Lower lobe of right lung (tissue), 2 donors: ENCODE results near the gene GLIS1. TPM values are rescaled to one million over a fixed set of nuclear protein-coding genes. Genes with fewer than 3 reads are reported as not detected.

ENCODE experiments used
- ATAC-seq, 2 donors: fragments of 200-7000 bp; cut with Tn5 transposase; one replicate each; pipeline ENCODE4 v1.9.1; 2020 to 2022; ENCODE audit warnings: mild to moderate bottlenecking in 2 of 2, moderate library complexity in 2 of 2
- DNase-seq: peaks from one replicate; pipeline ENCODE4 v3.0.0-alpha.2; 2020
- H3K27ac ChIP-seq: fragments of 200-600 bp; one replicate; pipeline ENCODE4 v1.8.0; 2022
- H3K27me3 ChIP-seq: fragments of 200-600 bp; one replicate; pipeline ENCODE4 v1.8.0; 2022; ENCODE audit warnings: low read depth
- H3K36me3 ChIP-seq: fragments of 200-600 bp; one replicate; pipeline ENCODE4 v1.8.0; 2022; ENCODE audit warnings: mild to moderate bottlenecking
- H3K4me1 ChIP-seq: fragments of 200-600 bp; one replicate; pipeline ENCODE4 v1.8.0; 2022
- H3K4me3 ChIP-seq: fragments of 200-600 bp; one replicate; pipeline ENCODE4 v1.8.0; 2022; ENCODE audit warnings: mild to moderate bottlenecking
- H3K9me3 ChIP-seq: fragments of 200-600 bp; one replicate; pipeline ENCODE4 v1.8.0; 2022
- intact Hi-C: fragments of 100-400 bp; cut with DNase I; formaldehyde crosslinking; loops from one replicate; pipeline ENCODE4 v1.11.0; 2022
- total RNA-seq: library from RNA; stranded (reverse); fragmentation: NEBNext Ultra II Directional; extraction: Animal tissue kit (Norgen Biotek cat#: 25700); gene quantifications from one replicate; pipeline ENCODE4 v1.2.1, GENCODE V29; 2021
- TF ChIP-seq, protein P1 (sequence below): fragments of 200-600 bp; IDR thresholded peaks from one replicate; pipeline ENCODE4 v1.8.0; 2022; ENCODE audit warnings: antibody characterized with exemption, mild to moderate bottlenecking
- donor health status: DM: no; HTN: yes; CAD: no; lungs with severe emphysema.

The GLIS1 gene
- total RNA-seq, 1 donor from 2014 or later = not detected

DNA sequence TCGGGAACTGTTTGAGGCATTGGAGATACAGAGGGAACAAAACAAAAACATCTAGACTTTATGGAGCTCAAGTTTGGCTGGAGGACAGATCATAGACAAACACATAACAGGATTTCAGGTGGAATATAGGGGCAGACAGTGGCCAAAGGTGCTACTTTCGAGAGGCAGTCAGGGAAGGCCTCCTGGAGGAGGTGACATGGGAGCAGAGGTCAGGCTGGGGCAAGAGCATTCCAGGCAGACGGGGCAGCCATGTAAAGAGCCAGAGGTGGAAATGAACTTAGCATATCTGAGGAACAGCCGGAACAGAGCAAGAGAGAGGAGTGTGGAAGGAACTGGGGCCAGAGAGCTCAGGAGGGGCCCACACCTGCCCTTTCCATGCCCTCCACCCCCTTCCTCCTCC, 157.5 kb downstream of the GLIS1 start:
- no peaks in the 10 kb centered on the region for H3K27me3 ChIP-seq
- TF ChIP-seq, protein P1, sequence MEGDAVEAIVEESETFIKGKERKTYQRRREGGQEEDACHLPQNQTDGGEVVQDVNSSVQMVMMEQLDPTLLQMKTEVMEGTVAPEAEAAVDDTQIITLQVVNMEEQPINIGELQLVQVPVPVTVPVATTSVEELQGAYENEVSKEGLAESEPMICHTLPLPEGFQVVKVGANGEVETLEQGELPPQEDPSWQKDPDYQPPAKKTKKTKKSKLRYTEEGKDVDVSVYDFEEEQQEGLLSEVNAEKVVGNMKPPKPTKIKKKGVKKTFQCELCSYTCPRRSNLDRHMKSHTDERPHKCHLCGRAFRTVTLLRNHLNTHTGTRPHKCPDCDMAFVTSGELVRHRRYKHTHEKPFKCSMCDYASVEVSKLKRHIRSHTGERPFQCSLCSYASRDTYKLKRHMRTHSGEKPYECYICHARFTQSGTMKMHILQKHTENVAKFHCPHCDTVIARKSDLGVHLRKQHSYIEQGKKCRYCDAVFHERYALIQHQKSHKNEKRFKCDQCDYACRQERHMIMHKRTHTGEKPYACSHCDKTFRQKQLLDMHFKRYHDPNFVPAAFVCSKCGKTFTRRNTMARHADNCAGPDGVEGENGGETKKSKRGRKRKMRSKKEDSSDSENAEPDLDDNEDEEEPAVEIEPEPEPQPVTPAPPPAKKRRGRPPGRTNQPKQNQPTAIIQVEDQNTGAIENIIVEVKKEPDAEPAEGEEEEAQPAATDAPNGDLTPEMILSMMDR = no peak
- no peaks in the 10 kb centered on the region for H3K9me3 ChIP-seq
- no peak overlapping the region for H3K27ac ChIP-seq
- DNase-seq (no peak), ATAC-seq (no peak)
- intact Hi-C loops = no loop called here
- no peak overlapping the region for H3K4me3 ChIP-seq
- no peaks in the 10 kb centered on the region for H3K4me1 ChIP-seq
- no peaks in the 10 kb centered on the region for H3K36me3 ChIP-seq

GRCh38 chr1:53580739-53581475, 158.1 kb downstream of the GLIS1 start:
- TF ChIP-seq, protein P1 = no peak
- DNase-seq (no peak), ATAC-seq (no peak)
- Histone ChIP-seq H3K4me3 (no peak overlapping the region), H3K9me3 (no peaks in the 10 kb centered on the region), H3K4me1 (no peaks in the 10 kb centered on the region), H3K36me3 (no peaks in the 10 kb centered on the region), H3K27me3 (no peaks in the 10 kb centered on the region), H3K27ac (no peak overlapping the region)
- intact Hi-C loops = no loop called here

DNA sequence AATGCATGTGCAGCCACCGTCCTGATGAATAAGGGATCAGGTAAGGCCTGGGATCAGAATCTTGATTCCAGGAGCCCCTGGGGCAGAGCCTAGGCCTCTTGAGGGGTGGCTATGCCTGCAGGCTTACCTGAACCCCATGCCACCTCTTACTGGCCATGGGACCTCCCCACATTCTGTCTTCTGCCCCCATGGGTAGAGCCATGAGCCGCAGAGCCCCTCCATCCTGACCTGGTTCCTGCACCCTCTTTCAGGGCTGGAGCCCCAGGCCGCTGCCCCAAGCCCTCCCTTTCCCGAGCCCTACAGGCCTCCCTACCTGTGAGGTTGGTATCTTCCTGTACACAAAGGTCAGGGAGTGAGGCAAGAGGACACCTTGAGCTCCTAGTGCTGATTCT, 159.0 kb downstream of the GLIS1 start:
- Histone ChIP-seq H3K4me1 (no peaks in the 10 kb centered on the region), H3K27me3 (no peaks in the 10 kb centered on the region), H3K36me3 (no peaks in the 10 kb centered on the region), H3K27ac (no peak overlapping the region), H3K9me3 (no peaks in the 10 kb centered on the region), H3K4me3 (no peak overlapping the region)
- no peak for DNase-seq
- ATAC-seq = no peak
- TF ChIP-seq, protein P1 = no peak
- intact Hi-C loops = no loop called here

DNA sequence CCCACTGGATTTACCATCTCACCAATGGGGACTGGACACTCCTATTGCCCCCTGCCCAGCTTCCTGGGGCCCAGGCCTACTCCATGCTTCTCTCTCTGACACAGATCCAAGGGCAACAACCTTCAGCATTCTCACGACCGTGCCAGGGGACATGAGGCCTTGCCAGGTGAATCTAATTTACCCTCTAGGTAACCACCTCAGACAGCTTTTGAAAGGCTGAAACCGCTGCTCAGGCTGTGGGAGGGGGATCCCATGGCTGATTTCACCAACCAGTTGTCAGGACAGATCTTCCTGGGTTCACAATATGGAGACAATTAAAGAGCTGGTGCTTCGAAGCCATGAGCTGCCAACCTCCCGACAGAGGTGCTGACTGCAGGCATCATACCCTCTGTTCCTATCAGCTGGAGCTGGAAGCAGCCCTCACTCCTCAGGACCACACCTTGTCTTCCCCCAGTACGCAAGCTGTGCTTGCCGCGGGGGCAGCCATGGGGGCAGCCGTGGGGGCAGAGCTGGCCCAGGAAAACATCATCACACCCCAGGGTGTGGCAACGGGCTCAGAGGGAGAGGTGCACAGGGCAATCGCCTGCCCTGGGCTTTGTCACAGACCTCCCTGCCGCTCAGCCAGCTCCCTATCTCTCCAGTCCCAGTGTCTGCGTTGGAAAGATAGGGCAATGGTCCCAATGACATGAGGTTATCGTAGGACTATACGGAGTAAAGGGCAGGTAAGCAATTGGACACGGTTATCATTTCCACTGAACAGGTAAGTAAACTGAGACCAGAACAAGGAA, 159.5 kb downstream of the GLIS1 start:
- TF ChIP-seq, protein P1 = no peak
- H3K36me3 ChIP-seq = no peaks in the 10 kb centered on the region

GRCh38 chr1:53578358-53578757, 160.6 kb downstream of the GLIS1 start:
- intact Hi-C loops = no loop called here
- Histone ChIP-seq H3K27me3 (no peaks in the 10 kb centered on the region), H3K4me1 (no peaks in the 10 kb centered on the region), H3K36me3 (no peaks in the 10 kb centered on the region), H3K9me3 (no peaks in the 10 kb centered on the region), H3K27ac (no peak overlapping the region), H3K4me3 (no peak overlapping the region)
- TF ChIP-seq, protein P1 = no peak
- DNase-seq = no peak
- no peak for ATAC-seq

More for the DNA sequence above, 159.5 kb downstream of the GLIS1 start:
- Histone ChIP-seq H3K27me3 (no peaks in the 10 kb centered on the region), H3K27ac (no peak overlapping the region), H3K4me3 (no peak overlapping the region), H3K4me1 (no peaks in the 10 kb centered on the region), H3K9me3 (no peaks in the 10 kb centered on the region)
- ATAC-seq = no peak
- no peak for DNase-seq
- intact Hi-C loops = no loop called here
